LNCaP clone FGC (cell line): ENCODE results near the gene BCKDK.
"Not testable (repeated sequence)": the region's sequence is repeated elsewhere in the genome, so short reads cannot be mapped to it uniquely, and the experiment has no call there.

Experiments used
- DNase-seq: peaks from one replicate; pipeline ENCODE4 v3.0.0-alpha.2; 2011; ENCODE audit warnings: low read depth
- H3K4me3 ChIP-seq: 2 replicates; pipeline ENCODE4 v1.5.1; 2011; ENCODE audit warnings: mild to moderate bottlenecking, low read depth, low read length, control low read depth
- TF ChIP-seq, protein P1 (sequence below): IDR thresholded peaks from 2 replicates; pipeline ENCODE4 v1.5.1; 2012; ENCODE audit warnings: mild to moderate bottlenecking; ENCODE audit not compliant: control insufficient read depth, insufficient read depth; ENCODE audit errors: extremely low read depth

BCKDK gene

DNA sequence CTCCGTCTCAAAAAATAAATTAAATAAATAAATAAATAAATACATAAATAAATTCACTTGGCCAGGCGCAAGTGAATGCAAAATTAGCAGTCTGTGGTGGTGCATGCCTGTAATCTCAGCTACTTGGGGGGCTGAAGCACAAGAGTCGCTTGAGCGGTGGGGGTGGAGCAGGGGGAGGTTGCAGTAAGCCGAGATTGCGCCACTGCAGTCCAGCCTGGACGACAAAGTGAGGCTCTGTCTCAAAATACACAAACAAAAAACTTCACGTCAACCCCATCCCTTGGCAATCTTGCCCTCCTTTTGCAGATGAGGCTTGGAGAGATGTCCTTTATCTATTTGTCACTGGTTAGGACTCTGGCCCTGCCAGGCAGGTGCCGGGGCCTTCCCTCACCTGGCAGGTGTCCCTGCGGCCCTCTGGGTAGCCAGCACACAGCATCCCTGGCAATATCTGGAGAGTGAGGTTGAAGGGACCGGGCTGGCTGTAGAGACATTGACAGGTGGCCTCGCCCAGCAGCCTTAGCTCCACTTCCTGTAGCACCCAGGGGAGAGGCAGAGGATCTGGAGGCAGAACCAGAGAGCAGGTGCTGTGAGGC, 37.3 kb downstream of the BCKDK start:
- TF ChIP-seq, protein P1, sequence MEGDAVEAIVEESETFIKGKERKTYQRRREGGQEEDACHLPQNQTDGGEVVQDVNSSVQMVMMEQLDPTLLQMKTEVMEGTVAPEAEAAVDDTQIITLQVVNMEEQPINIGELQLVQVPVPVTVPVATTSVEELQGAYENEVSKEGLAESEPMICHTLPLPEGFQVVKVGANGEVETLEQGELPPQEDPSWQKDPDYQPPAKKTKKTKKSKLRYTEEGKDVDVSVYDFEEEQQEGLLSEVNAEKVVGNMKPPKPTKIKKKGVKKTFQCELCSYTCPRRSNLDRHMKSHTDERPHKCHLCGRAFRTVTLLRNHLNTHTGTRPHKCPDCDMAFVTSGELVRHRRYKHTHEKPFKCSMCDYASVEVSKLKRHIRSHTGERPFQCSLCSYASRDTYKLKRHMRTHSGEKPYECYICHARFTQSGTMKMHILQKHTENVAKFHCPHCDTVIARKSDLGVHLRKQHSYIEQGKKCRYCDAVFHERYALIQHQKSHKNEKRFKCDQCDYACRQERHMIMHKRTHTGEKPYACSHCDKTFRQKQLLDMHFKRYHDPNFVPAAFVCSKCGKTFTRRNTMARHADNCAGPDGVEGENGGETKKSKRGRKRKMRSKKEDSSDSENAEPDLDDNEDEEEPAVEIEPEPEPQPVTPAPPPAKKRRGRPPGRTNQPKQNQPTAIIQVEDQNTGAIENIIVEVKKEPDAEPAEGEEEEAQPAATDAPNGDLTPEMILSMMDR = no peak
- DNase-seq = no peak
- H3K4me3 ChIP-seq = no peak overlapping the region

DNA sequence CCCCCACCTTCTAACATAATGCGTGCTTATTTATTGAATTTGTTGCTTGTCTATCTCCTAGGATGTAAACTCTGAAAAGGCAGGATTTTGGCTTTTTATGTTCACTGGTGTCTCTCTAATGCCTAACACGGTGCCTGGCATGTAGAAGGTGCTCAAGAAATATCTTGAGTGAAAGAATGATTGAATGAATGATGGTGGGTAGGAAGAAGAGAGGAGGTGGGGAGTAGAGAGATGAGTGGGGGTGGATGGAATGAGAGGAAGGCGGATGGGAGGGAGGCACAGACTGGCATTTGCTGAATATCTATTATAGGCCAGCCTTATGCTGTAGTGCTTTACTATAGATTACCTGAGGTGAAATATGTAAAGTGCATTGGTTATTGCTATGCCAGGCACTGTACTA, 39.4 kb downstream of the BCKDK start:
- TF ChIP-seq, protein P1 = no peak
- no peak for DNase-seq
- no peak overlapping the region for H3K4me3 ChIP-seq

DNA sequence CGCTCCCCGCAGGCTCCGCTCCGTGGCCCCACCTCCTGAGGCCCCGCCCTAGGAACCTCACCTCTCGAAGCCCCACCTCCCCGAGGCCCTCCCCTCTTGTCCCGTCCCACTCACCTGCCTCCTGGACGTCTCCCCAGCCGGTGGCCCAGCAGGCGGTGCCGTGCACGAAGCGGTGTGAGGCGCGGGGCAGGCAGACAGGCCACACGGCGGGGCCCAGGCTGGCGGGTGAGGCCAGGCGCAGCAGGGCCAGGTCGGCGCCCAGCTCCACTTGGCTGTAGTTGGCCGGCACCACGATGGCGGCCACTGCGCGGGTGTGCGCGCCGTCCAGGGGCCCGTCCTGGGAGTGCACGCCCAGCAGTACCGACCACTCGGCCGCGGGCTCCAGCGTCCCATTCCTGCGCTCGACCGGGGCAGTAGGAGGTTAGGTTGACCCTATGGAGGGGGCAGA, 40.1 kb downstream of the BCKDK start:
- DNase-seq = no peak
- TF ChIP-seq, protein P1 = no peak
- no peak overlapping the region for H3K4me3 ChIP-seq

DNA sequence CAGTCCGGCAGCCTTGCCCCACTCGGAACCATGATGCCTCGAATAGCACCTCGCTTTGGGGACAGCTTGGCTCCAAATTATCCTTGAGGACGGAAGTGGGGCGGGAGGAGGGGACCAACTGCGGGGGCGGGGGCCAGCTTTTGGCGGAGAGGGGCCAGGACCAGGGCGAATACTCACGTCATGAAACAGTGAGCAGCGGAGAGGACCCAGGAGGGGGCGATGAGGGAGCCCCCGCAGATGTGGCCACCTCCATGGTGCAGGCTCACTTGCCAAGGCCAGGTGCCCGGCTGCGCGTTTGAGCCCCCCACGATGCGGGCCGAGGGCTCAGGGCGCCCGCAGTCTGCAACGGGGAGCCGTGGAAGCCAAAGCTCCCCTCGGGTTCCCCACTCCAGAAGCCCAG, 40.7 kb downstream of the BCKDK start:
- TF ChIP-seq, protein P1 = no peak
- no peak for DNase-seq
- no peak overlapping the region for H3K4me3 ChIP-seq

DNA sequence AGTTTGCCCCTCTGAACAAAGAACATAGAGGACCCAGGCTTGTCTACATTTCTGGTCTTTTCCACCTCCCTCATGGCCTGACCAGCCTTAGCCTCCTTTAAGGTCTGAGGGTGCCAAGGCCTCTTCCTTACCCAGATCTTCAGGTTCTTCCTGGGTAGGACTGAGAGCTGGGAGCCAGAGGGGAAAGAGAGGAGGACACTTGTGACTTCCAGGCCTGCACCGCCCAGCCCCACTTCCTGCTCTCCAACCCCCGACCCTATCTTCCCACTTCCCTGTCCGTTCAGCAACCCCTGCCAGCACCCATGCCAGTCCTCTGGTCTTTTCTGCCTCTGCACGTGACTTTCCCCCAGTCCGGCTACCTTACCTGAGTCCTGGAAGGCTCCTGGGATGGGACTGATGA, 41.1 kb downstream of the BCKDK start:
- H3K4me3 ChIP-seq = no peak overlapping the region
- no peak for DNase-seq
- TF ChIP-seq, protein P1 = no peak

DNA sequence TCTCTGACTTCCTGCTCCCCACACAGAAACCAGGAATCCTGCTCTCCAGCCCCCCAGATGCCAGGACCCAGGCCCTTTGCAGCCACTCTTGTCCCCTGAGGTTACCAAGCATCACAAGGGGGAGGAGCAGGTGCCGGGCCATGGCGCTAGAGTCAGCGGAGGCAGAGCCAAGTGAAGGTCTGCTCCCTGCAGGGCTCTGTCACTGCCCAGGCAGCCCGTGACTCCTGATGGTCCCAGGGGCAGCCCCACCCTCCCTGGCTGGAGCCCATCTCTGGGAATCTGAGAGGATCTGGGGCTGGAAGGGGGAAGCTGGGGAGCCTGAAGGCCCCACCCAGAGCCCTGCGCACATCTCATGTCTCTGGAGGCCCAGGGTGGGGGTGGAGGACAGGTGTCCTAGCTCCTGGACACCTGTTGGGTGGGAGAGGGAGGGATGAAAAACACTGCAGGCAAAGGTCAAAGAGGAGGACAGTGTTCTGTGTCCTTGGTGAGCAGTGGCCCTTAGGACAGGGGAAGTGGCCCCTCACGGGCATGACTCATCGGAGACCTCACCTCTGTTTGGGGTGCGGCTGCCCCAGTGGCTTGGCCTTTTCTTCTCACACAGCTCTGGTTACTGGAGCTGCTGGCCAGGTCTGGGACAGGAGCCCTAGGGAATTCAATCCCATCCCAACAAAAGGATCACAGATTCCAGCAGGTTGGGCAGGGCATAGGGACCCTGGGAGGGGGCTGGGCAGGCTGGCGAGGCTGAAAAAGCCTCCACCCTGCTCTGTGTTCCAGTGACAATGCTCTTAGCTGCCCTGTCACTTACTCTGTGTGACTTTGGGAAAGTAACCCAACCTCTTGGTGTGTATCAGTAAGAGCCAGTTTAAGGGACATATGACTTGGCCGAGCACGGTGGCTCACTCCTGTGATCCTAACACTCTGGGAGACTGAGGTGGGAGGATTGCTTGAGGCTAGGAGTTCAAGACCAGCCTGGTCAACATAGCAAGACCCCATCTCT, 42.0 kb downstream of the BCKDK start, which contains the start of gene PRSS36:
PRSS36 (minus strand) TSS at position 173 of the 997 bp plus-strand sequence; CDS start at position 142, 31 bp downstream.
- TF ChIP-seq, protein P1 = no peak
- H3K4me3 ChIP-seq = no peak within 1 kb of the TSS
- DNase-seq = no peak

DNA sequence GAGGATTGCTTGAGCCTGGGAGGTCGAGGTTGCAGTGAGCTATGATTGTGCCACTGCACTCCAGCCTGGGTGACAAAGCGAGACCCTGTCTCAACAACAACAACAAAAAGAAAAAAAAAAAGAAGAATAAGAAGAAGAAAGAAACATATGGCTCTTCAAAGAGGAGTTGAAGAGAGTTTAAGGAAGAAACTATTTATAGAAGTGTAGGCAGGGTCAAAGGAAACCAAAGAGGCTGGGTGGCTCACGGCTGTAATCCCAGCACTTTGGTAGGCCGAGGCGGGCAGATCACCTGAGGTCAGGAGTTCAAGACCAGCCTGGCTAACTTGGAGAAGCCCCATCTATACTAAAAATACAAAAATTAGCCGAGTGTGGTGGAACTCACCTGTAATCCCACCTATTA, 42.8 kb downstream of the BCKDK start:
- H3K4me3 ChIP-seq, DNase-seq: not testable (repeated sequence)
